Esophagus muscularis mucosa (tissue), 4 donors: Measurements from ENCODE around the gene TACC2. TPM values are rescaled to one million over a fixed set of nuclear protein-coding genes. Genes with fewer than 3 reads are reported as not detected.

Source experiments
- DNase-seq: peaks from one replicate; pipeline ENCODE4 v3.0.0-alpha.2; 2017; ENCODE audit errors: extremely low spot score
- H3K27ac ChIP-seq, 4 donors: fragments of 200-600 bp; sonication (generic); replicated peaks in 1 of 4; 1 replicate in 3 of 4; 2 replicates in 1 of 4; pipeline ENCODE4 v1.5.1; 2016 to 2019; ENCODE audit warnings: mild to moderate bottlenecking in 1 of 4
- H3K27me3 ChIP-seq, 4 donors: fragments of 200-600 bp; sonication (generic); one replicate each; pipeline versions ENCODE4 v1.5.1 to v1.6.0; 2016 to 2019
- H3K36me3 ChIP-seq, 4 donors: fragments of 200-600 bp; sonication (generic); one replicate each; pipeline ENCODE4 v1.5.1; 2016 to 2019
- H3K4me1 ChIP-seq, 4 donors: fragments of 200-600 bp; sonication (generic); one replicate each; pipeline ENCODE4 v1.5.1; 2016 to 2019
- H3K4me3 ChIP-seq, 4 donors: fragments of 200-600 bp; sonication (generic); 1 replicate in 2 of 4; 2 replicates in 2 of 4; pipeline ENCODE4 v1.5.1; 2016 to 2019; ENCODE audit warnings: mild to moderate bottlenecking in 4 of 4, moderate library complexity in 1 of 4
- H3K9me3 ChIP-seq, 4 donors: fragments of 200-600 bp; sonication (generic); 1 replicate in 3 of 4; 2 replicates in 1 of 4; pipeline ENCODE4 v1.5.1; 2016 to 2019
- EP300 ChIP-seq: sonication (generic); formaldehyde crosslinking; IDR thresholded peaks from one replicate; pipeline ENCODE4 v1.6.1; 2017; ENCODE audit warnings: antibody characterized with exemption
- POLR2A ChIP-seq: fragments of 450-650 bp; IDR thresholded peaks from one replicate; pipeline ENCODE4 v1.6.1; 2017; ENCODE audit warnings: antibody characterized with exemption, moderate library complexity, mild to moderate bottlenecking, low read depth
- POLR2AphosphoS5 ChIP-seq, 2 donors: sonication (generic); formaldehyde crosslinking; IDR thresholded peaks; one replicate each; pipeline ENCODE4 v1.6.1; 2017; ENCODE audit warnings: antibody characterized with exemption in 2 of 2
- WGBS: methylation state at CpG from one replicate; pipeline ENCODE4 v1.1.5; 2018; 5-methylcytosine and 5-hydroxymethylcytosine counted together
- intact Hi-C: fragments of 100-400 bp; cut with DNase I; formaldehyde crosslinking; loops from one replicate; pipeline ENCODE4 v1.15.1; 2023
- total RNA-seq, 4 donors: library from RNA; depleted of rRNA; stranded (reverse); fragments of >200 nt; gene quantifications; one replicate each; pipeline versions ENCODE4 v1.1.0 to v1.2.1, GENCODE V29; 2016
- TF ChIP-seq, protein P1 (sequence below), 3 experiments: fragments of 200-600 bp in 2 of 3; fragments of 450-650 bp in 1 of 3; sonication (generic) in 2 of 3; IDR thresholded peaks; one replicate each; pipeline ENCODE4 v1.5.1; 2017 to 2019; ENCODE audit warnings: antibody characterized with exemption in 3 of 3, mild to moderate bottlenecking in 2 of 3, moderate library complexity in 1 of 3

TACC2 gene
- total RNA-seq, 4 donors from 2014 or later: 53.7 to 99.4 (median 75.6) TPM

- DNase-seq: no peak
- intact Hi-C loops: no loop called here
- TF ChIP-seq, protein P1, sequence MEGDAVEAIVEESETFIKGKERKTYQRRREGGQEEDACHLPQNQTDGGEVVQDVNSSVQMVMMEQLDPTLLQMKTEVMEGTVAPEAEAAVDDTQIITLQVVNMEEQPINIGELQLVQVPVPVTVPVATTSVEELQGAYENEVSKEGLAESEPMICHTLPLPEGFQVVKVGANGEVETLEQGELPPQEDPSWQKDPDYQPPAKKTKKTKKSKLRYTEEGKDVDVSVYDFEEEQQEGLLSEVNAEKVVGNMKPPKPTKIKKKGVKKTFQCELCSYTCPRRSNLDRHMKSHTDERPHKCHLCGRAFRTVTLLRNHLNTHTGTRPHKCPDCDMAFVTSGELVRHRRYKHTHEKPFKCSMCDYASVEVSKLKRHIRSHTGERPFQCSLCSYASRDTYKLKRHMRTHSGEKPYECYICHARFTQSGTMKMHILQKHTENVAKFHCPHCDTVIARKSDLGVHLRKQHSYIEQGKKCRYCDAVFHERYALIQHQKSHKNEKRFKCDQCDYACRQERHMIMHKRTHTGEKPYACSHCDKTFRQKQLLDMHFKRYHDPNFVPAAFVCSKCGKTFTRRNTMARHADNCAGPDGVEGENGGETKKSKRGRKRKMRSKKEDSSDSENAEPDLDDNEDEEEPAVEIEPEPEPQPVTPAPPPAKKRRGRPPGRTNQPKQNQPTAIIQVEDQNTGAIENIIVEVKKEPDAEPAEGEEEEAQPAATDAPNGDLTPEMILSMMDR (IDR thresholded peaks at IDR 0.05): no peak
- TF ChIP-seq EP300 (no peak), POLR2A (no peak), POLR2AphosphoS5 (IDR thresholded peaks at IDR 0.05) (no peak)
- H3K4me3 ChIP-seq: no peak overlapping the region
- no peaks in the 10 kb centered on the region for H3K9me3 ChIP-seq
- WGBS: 88% methylated on average over 11 of the region's 11 CpGs
- peaks cover 0 to 91% (median 78%) of the 10 kb centered on the region in 4 donors for H3K36me3 ChIP-seq
- no peaks in the 10 kb centered on the region for H3K27me3 ChIP-seq
- H3K27ac ChIP-seq: no peak overlapping the region
- H3K4me1 ChIP-seq: peaks cover 9 to 23% (median 14%) of the 10 kb centered on the region in 4 donors
These were observed 260.4 kb downstream of the TACC2 start for GRCh38 chr10:122249303-122249850.

DNA sequence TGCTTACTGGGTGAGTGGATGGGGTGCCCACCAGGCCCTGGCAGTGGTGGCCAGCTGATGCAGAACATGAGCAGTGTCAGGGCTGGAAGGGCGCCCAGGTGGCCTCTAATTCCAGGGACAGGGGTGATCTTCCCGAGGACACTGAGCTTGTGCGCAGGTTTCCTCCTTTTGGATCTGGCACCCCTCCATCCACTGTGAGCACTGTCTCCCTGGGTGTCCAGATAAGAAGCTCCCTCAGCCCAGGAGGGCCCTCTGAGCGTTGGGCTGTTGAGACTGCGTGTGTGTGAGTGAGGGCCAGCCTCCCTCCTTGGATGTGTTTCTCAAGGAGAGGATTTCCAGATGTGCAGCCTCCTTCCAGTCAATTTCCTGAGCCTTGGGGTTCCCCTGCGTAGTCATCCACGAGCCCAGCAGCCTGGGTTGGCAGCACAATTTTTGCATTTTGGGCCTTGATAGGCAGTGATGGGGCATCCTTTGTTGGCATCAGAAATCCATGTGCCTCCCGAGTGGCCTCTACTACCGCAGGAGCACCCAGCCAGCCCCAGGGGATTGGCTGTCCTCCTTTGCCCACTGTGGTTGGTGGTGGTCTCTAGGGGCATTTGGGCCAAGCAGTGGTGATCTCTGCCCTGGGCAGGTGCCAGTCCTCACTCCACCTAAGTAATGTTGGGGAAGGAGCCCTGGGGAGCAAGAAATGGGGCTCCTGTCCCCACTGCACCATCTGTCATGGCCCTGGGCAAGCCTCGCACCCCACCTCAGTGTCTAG lies 261.2 kb downstream of the TACC2 start:
- H3K27ac ChIP-seq: peak overlapping the region in 1 of 4 donors; percentile 6
- intact Hi-C loops: loop anchor here (10.0 kb wide), 1 partner anchor 275 kb away; the partner anchor contains the start of gene NSMCE4A
- no peak for DNase-seq

DNA sequence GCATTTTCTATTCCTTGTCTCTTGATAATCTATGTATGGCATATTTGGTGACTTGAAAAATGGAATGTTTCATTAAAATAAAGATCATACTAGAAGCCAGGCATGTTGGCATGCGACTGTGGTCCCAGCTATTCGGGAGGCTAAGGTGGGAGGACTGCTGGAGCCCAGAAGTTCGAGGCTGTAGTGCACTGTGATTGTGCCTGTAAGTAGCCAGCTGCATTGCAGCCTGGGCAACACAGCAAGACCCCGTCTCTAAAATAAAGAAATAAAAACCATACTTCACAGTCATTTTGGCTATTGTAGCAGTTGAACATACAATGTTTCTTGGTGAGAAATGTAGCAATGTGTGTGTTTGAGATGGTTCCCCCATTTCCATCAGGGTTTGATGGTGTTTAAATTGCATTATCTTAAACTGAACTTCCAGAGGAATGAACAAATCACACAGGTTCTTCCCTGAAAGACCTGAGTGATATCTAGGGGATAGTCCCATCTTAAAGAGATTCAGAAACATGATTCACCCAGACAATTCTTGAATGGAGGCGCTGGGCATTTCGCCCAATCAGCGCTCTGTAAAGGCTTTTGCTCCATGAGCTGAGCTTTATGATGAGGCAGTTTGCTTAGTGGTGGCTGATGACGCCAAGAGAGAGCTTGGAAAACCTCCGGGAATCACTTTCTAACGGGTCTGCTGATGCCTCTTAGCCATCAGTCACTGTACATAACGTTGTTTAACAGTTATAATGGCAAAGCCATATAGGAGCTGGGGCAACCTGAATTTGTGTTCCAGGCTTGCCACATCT lies 262.7 kb downstream of the TACC2 start:
- intact Hi-C loops: loop anchor here (10.0 kb wide), 1 partner anchor 277 kb away; the partner anchor contains the start of gene NSMCE4A
- H3K4me1 ChIP-seq: peaks cover 9 to 18% (median 12%) of the 10 kb centered on the region in 4 donors
- DNase-seq: no peak
- peaks cover 0 to 93% (median 70%) of the 10 kb centered on the region in 4 donors for H3K36me3 ChIP-seq
- TF ChIP-seq POLR2AphosphoS5 (IDR thresholded peaks at IDR 0.05) (no peak), POLR2A (no peak), EP300 (no peak)
- TF ChIP-seq, protein P1 (IDR thresholded peaks at IDR 0.05): no peak
- H3K27ac ChIP-seq: peak overlapping the region in 3 of 4 donors; percentile 3 to 68 (median 66)
- H3K4me3 ChIP-seq: no peak overlapping the region
- no peaks in the 10 kb centered on the region for H3K9me3 ChIP-seq
- 81% methylated on average over 11 of the region's 11 CpGs for WGBS
- no peaks in the 10 kb centered on the region for H3K27me3 ChIP-seq

More for the DNA sequence above, 261.2 kb downstream of the TACC2 start:
- Histone ChIP-seq H3K4me1 (peaks cover 9 to 18% (median 12%) of the 10 kb centered on the region in 4 donors), H3K9me3 (no peaks in the 10 kb centered on the region), H3K4me3 (no peak overlapping the region), H3K36me3 (peaks cover 0 to 91% (median 76%) of the 10 kb centered on the region in 4 donors), H3K27me3 (no peaks in the 10 kb centered on the region)
- 86% methylated on average over 9 of the region's 10 CpGs for WGBS
- TF ChIP-seq, protein P1 (IDR thresholded peaks at IDR 0.05): no peak
- TF ChIP-seq POLR2A (no peak), POLR2AphosphoS5 (IDR thresholded peaks at IDR 0.05) (no peak), EP300 (no peak)

GRCh38 chr10:122252805-122253204 lies 263.8 kb downstream of the TACC2 start:
- Histone ChIP-seq H3K27me3 (no peaks in the 10 kb centered on the region), H3K4me1 (peaks cover 9 to 18% (median 12%) of the 10 kb centered on the region in 4 donors), H3K27ac (peak overlapping the region in 2 of 4 donors; percentile 66 to 68), H3K36me3 (peaks cover 0 to 92% (median 63%) of the 10 kb centered on the region in 4 donors), H3K4me3 (no peak overlapping the region), H3K9me3 (no peaks in the 10 kb centered on the region)
- intact Hi-C loops: loop anchor here (10.0 kb wide), 1 partner anchor 278 kb away; the partner anchor contains the start of gene NSMCE4A
- DNase-seq: no peak
- TF ChIP-seq, protein P1 (IDR thresholded peaks at IDR 0.05): no peak
- TF ChIP-seq POLR2AphosphoS5 (IDR thresholded peaks at IDR 0.05) (peak in 1 of 2 donors; percentile 83), EP300 (peak; percentile 13), POLR2A (no peak)
- 50% methylated on average over 2 of the region's 3 CpGs for WGBS
